Measurements from ENCODE around the gene ELOVL1. TPM values are rescaled to one million over a fixed set of nuclear protein-coding genes. Genes with fewer than 3 reads are reported as not detected.
A peak's percentile ranks its signal among the peaks of the same experiment; 100 is the strongest.

Gene ELOVL1
- polyA plus RNA-seq, 4 donors, result 74.6 to 83.9 (median 79.9) TPM

DNA sequence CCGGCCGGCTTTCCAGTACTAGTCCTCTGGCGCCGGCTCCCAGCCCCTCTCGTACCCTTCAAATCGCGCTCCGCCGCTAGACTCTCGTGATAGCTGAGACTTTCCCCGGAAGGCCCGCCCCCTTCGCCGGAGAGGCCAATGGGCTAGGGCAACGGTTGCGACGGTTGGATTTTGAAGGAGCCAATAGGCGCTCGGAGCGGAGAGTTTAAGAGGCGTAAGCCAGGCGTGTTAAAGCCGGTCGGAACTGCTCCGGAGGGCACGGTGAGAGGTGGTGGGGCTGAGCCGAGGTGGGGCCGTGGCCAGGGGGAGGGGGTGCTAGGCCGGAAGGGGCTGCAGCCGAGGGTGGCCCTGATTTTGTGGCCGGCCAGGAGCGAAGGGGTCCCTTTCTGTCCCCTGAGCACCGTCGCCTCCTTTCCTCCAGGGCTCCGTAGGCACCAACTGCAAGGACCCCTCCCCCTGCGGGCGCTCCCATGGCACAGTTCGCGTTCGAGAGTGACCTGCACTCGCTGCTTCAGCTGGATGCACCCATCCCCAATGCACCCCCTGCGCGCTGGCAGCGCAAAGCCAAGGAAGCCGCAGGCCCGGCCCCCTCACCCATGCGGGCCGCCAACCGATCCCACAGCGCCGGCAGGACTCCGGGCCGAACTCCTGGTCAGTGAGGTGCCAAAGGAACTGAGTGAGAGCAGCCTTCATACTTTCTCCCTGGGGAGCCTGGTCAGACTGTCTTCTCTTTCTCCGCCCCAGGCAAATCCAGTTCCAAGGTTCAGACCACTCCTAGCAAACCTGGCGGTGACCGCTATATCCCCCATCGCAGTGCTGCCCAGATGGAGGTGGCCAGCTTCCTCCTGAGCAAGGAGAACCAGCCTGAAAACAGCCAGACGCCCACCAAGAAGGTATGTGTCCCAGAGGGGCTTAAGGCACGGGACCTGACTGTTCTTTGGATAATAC is 8.8 kb downstream of the ELOVL1 start, which contains the start of gene CDC20:
TSS of gene CDC20 (plus strand) at position 236 of the 948 bp plus-strand sequence. CDS start at position 471, 235 bp downstream.
- DNase-seq (ENCODE audit: low read depth in 4 of 4, low spot score in 2 of 4), result peak; percentile 88 to 96 (median 90)

GRCh38 chr1:43358121-43358745 is 9.6 kb downstream of the ELOVL1 start:
- no peak for DNase-seq (ENCODE audit: low read depth in 4 of 4, low spot score in 2 of 4)

GRCh38 chr1:43357251-43357650 is 10.6 kb downstream of the ELOVL1 start:
- DNase-seq (ENCODE audit: low read depth in 4 of 4, low spot score in 2 of 4), result no peak

DNA sequence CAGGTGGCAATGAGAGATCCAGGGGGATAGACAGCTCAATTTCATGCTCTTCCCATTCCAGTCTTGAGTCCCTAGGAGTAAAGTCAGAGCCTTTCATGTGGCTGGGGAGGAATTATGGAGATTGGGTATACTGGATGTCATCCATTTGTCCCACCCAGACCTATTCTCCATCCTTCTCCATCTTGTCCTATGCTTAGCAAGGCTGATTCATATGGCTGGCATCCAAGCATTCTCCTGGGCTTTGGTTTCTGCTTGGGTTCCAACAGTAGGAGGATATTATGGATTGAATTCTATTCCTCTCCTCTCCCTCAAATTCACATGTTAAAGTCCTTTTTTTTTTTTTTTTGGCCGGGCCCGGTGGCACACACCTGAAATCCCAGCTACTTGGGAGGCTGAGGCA is 12.9 kb downstream of the ELOVL1 start:
- DNase-seq (ENCODE audit: low read depth in 4 of 4, low spot score in 2 of 4), result no peak

- DNase-seq (ENCODE audit: low read depth in 4 of 4, low spot score in 2 of 4), result no peak
These were observed 13.3 kb downstream of the ELOVL1 start for GRCh38 chr1:43354471-43354870.

DNA sequence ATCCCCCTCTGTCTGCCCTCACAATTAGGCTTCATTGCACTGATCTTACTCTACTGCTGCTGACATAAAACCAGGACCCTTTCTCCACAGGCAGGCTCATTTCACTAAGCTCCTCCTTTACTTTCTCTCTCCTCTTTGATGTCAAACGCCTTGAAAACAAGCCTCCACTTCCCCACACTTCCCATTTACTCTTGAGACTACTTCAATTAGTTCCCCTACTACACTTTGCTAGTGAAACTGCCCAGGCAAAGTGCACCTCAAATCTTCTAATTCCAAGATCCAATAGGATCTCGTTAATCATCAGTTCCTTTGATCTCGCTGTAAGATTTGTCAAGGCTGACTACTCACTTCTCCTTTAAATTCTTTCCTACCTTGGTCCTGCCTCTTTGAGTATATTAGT is 14.9 kb downstream of the ELOVL1 start:
- no peak for DNase-seq (ENCODE audit: low read depth in 4 of 4, low spot score in 2 of 4)

DNA sequence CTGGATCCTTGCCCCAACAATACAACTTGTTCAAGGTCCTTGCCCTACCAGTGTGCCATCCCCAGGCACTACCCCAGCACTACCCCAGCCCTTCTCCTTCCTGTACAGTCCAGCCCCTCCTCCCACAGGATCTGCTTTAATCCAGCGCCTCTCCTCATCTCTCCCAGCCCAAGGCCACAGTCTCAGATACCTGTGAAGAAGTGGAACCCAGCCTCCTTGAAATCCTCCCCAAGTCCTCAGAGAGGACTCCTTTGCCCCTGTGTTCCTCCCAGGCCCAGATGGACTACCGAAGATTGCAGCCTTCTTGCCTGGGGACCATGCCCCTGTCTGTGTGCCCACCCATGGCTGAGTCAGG is 15.5 kb downstream of the ELOVL1 start:
- DNase-seq (ENCODE audit: low read depth in 4 of 4, low spot score in 2 of 4), result no peak

DNA sequence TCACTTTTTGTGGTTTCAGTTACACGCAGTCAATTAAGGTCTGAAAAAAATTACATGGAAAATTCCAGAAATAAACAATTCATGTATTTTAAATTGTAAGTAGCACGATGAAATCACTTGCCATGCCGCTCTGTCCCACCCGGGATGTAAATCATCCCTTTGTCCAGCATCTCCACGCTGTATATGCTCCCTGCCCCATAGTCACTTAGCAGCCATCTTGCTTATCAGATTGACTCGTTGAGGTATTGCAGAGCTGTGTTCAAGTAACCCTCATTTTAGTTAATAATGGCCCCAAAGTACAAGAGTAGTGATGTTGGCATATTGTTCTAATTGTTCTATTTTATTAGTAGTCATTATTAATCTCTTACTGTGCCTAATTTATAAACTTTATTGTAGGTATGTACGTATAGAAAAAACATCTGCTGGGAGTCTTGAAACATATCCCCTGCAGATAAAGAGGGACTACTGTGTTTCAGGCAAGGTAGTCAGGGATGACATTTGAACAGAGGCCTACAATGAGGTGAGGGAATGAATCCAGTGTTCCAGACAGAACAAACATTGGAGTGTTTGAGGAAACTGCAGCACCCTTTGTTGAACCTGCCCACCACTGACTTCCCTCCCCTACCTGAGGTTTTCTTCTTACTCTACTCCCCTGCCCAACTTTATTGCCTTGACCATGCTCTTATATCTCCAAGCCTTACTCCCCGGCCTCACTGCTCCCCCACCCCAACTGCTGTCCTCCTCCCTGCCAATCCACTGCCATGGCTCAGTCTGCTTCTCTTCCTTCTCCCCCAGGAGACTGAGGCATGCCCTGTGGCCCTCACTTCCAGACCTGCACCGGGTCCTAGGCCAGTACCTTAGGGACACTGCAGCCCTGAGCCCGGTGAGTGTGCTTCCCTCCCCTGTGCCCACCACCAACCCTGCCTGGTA is 16.1 kb downstream of the ELOVL1 start:
- DNase-seq (ENCODE audit: low read depth in 4 of 4, low spot score in 2 of 4), result no peak

DNA sequence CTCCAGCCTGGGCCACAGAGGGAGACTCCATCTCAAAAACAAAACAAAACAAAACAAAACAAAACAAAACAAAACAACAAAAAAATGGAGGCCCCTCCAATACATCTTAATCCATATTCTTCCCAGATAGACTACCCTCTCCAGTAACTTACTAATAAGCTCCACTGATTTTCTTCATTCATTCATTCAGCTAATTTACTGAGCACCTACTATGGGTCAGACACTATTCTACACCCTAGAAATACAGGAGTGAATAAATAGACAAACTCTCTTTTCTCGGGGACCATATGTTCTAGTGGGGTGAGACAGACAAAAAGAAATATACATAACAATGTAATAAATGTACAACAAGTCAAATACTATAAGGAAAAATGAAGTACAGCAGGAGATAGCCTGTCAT is 16.8 kb downstream of the ELOVL1 start:
- no peak for DNase-seq (ENCODE audit: low read depth in 4 of 4, low spot score in 2 of 4)

- DNase-seq (ENCODE audit: low read depth in 4 of 4, low spot score in 2 of 4), result no peak
These were observed 18.1 kb downstream of the ELOVL1 start for GRCh38 chr1:43349594-43350306.

DNA sequence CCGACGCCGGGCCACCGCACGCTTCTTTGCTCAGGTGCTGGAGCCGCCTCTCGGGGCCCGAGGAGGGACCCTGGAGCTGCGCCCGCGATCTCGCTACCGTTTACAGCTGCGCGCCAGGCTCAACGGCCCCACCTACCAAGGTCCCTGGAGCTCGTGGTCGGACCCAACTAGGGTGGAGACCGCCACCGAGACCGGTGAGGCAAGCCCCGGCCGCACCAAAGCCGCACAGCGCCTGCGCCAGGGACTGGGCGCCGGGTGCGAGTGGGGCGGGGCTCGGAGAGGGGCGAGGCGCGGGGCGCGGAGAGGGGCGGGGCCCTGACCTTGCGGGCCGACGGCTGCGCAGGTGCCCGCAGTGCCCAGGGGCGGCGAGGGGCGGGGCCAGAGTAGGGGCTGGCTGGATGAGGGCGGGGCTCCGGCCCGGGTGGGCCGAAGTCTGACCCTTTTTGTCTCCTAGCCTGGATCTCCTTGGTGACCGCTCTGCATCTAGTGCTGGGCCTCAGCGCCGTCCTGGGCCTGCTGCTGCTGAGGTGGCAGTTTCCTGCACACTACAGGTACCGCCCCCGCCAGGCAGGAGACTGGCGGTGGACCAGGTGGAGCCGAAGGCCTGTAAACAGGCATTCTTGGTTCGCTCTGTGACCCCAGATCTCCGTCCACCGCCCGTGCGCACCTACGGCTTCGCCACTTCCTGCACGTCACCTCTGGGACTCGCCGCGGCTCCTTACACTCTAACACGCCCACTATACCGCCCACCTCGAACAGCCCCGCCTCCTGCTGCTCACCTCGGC is 18.8 kb downstream of the ELOVL1 start:
- DNase-seq (ENCODE audit: low read depth in 4 of 4, low spot score in 2 of 4), result peak in 3 of 4 donors; percentile 63 to 74 (median 65)

GRCh38 chr1:43348343-43348808 is 19.4 kb downstream of the ELOVL1 start:
- DNase-seq (ENCODE audit: low read depth in 4 of 4, low spot score in 2 of 4), result peak in 1 of 4 donors; percentile 37

- DNase-seq (ENCODE audit: low read depth in 4 of 4, low spot score in 2 of 4), result no peak
These were observed 21.2 kb downstream of the ELOVL1 start for GRCh38 chr1:43346636-43347035.

GRCh38 chr1:43345120-43345519 is 22.7 kb downstream of the ELOVL1 start:
- no peak for DNase-seq (ENCODE audit: low read depth in 4 of 4, low spot score in 2 of 4)

- no peak for DNase-seq (ENCODE audit: low read depth in 4 of 4, low spot score in 2 of 4)
These were observed 23.5 kb downstream of the ELOVL1 start for GRCh38 chr1:43344267-43344850.

DNA sequence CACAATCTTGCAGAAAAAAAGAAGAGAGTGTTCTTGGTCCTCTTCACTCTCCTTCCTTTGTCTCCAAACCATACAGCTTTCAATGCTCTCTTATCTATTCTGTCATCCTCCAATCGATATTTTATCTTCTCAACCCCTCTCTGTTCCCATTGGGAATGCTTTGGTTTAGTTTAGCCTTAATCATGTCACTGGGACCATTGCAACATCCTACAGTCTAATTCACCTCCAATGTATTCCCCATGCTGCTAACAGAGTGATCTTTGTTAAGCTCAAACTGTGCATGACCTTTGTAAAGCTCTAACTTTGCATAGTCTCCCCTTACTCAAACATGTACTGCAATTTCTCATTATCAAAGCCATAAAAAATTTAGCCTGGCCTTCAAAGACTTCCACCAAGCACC is 27.3 kb downstream of the ELOVL1 start:
- no peak for DNase-seq (ENCODE audit: low read depth in 4 of 4, low spot score in 2 of 4)

DNA sequence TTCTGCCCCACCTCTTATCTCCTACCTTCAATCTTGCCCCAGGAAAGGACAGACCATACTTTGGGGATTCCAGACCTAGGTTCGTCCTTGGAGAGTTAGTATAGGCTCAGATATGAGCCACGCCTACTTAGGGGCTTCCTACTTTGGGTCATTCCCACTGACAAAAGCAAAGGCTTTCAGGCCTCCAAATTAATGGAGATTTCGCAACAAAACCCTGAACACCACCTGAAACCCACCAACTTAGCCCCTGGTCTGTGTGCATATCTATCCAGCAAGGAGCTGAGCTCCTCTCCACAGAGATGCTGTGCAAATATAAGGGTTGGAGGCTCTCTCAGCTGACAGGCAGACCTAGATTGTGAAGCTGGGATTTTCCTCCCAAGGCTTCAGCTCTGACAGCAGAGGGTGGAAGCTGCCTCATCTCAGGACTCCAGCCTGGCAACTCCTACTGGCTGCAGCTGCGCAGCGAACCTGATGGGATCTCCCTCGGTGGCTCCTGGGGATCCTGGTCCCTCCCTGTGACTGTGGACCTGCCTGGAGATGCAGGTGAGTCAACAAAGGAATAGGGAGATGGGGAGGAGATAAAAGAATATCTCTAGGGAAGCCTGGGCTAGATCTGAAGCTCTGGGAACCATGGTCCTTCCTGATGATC is 28.1 kb downstream of the ELOVL1 start:
- DNase-seq (ENCODE audit: low read depth in 4 of 4, low spot score in 2 of 4), result no peak

DNA sequence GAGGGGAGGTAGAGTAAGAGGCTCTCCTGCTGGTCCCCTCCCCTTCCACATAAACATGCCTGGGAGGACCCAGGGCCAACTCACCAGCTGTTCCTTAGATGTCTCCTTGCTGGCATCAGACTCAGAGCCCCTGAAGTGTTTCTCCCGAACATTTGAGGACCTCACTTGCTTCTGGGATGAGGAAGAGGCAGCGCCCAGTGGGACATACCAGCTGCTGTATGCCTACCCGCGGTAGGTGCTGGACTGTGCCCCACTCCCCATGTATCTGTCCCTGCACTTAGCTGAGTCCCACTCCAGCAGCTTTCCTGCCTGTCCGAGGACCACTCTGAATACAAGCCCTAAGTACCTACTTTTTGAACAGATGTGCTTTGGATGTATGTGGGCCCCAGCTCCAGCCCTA is 29.8 kb downstream of the ELOVL1 start:
- no peak for DNase-seq (ENCODE audit: low read depth in 4 of 4, low spot score in 2 of 4)

Data from left renal cortex interstitium (tissue), 4 donors.